ENCODE measurements around the gene TUBGCP2. TPM values are rescaled to one million over a fixed set of nuclear protein-coding genes. Genes with fewer than 3 reads are reported as not detected.

The TUBGCP2 gene
- total and polyA plus RNA-seq, 9 of the 15 experiments (the other 6 are each of a cell fraction or from before 2014, with no cell fraction given): 4.3 to 56.6 (median 28.4) TPM

- no peak for TF ChIP-seq ZBTB17 (CRISPR knock-in tag; IDR thresholded peaks at IDR 0.05)
- TF ChIP-seq ZFP36 (IDR thresholded peaks at IDR 0.05; ENCODE audit: low read depth, low read length, partially characterized antibody): no peak
- TF ChIP-seq POLR2A (conservative IDR thresholded peaks at IDR 0.05): no peak
- 0 out of 2 replicates have a peak, but pooled peaks have one; percentile 13 for TF ChIP-seq MYC (IDR thresholded peaks at IDR 0.05; ENCODE audit: low read depth, low read length)
- no peak for TF ChIP-seq MYC (CRISPR knock-in tag; IDR thresholded peaks at IDR 0.05; ENCODE audit: borderline replicate concordance, low read depth)
- no peak for TF ChIP-seq MGA (IDR thresholded peaks at IDR 0.05)
Observed at GRCh38 chr10:133329491-133330202, 21.0 kb upstream of the TUBGCP2 start (continued).
